Sigmoid colon (tissue), 4 donors: ENCODE measurements around the gene CDH24.

ENCODE experiments used
- POLR2A ChIP-seq, 2 donors: fragments of 450-650 bp; IDR thresholded peaks; one replicate each; pipeline ENCODE4 v1.6.1; 2016; ENCODE audit warnings: antibody characterized with exemption in 2 of 2, mild to moderate bottlenecking in 2 of 2, moderate library complexity in 2 of 2
- POLR2AphosphoS5 ChIP-seq, 4 donors: sonication (generic); formaldehyde crosslinking; IDR thresholded peaks; one replicate each; pipeline ENCODE4 v1.6.1; 2017; ENCODE audit warnings: antibody characterized with exemption in 4 of 4
- TF ChIP-seq, protein P1 (sequence below), 4 experiments: fragments of 450-650 bp in 3 of 4; fragments of 200-600 bp in 1 of 4; IDR thresholded peaks; one replicate each; pipeline ENCODE4 v1.5.1; 2016 to 2019; ENCODE audit warnings: antibody characterized with exemption in 4 of 4, mild to moderate bottlenecking in 3 of 4, moderate library complexity in 2 of 4

DNA sequence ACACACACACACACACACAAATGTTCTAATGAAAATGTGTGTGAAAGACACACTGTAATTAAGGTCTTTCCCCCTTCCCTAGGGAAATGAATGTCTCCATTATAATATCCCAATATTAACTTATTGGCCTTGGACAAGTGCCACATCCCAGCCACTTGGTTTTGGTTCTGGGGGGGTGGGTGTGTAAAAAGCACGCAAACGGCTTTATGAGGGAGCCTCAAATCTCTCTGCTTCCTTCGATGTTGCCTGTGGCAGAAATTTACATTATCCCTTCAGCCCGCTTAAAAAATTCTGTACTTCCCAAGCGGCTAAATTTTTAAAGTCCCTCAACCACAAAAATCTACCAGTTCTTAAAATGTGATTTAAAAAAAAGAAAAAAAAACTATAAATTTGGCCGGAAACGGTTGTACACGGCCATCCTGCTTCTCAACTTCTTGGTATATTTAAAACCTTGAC, 47.8 kb downstream of the CDH24 start:
- TF ChIP-seq POLR2AphosphoS5 (IDR thresholded peaks at IDR 0.05): no peak
- TF ChIP-seq, protein P1, sequence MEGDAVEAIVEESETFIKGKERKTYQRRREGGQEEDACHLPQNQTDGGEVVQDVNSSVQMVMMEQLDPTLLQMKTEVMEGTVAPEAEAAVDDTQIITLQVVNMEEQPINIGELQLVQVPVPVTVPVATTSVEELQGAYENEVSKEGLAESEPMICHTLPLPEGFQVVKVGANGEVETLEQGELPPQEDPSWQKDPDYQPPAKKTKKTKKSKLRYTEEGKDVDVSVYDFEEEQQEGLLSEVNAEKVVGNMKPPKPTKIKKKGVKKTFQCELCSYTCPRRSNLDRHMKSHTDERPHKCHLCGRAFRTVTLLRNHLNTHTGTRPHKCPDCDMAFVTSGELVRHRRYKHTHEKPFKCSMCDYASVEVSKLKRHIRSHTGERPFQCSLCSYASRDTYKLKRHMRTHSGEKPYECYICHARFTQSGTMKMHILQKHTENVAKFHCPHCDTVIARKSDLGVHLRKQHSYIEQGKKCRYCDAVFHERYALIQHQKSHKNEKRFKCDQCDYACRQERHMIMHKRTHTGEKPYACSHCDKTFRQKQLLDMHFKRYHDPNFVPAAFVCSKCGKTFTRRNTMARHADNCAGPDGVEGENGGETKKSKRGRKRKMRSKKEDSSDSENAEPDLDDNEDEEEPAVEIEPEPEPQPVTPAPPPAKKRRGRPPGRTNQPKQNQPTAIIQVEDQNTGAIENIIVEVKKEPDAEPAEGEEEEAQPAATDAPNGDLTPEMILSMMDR (IDR thresholded peaks at IDR 0.05): no peak
- TF ChIP-seq POLR2A (IDR thresholded peaks at IDR 0.05): no peak
